LNCAP (cell line): ENCODE data around the gene BTG1.

Experiments used
- TF ChIP-seq, protein P1 (sequence below): fragments of 450-650 bp; IDR thresholded peaks from 2 replicates; pipeline ENCODE4 v1.5.1; 2017; ENCODE audit warnings: mild to moderate bottlenecking

The BTG1 gene

DNA sequence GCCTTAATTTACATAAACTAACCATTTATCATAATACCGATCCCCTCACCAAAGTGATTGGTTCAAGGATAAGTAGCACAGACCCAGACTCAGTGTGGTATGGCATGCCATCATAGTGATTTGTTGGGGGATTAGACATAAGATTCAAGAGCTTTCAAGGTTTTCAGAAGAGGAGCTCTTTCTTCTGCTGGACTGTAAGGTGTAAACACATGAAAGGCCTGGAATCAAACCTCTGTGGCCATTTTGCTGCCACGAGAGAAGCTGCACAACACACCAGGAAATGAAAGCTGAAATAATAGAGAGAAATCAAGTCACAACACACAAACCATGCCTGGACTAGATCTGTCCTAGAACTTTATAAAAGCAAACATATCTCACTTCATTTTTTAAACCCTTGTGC lies 30.8 kb downstream of the BTG1 start:
- TF ChIP-seq, protein P1, sequence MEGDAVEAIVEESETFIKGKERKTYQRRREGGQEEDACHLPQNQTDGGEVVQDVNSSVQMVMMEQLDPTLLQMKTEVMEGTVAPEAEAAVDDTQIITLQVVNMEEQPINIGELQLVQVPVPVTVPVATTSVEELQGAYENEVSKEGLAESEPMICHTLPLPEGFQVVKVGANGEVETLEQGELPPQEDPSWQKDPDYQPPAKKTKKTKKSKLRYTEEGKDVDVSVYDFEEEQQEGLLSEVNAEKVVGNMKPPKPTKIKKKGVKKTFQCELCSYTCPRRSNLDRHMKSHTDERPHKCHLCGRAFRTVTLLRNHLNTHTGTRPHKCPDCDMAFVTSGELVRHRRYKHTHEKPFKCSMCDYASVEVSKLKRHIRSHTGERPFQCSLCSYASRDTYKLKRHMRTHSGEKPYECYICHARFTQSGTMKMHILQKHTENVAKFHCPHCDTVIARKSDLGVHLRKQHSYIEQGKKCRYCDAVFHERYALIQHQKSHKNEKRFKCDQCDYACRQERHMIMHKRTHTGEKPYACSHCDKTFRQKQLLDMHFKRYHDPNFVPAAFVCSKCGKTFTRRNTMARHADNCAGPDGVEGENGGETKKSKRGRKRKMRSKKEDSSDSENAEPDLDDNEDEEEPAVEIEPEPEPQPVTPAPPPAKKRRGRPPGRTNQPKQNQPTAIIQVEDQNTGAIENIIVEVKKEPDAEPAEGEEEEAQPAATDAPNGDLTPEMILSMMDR = no peak

DNA sequence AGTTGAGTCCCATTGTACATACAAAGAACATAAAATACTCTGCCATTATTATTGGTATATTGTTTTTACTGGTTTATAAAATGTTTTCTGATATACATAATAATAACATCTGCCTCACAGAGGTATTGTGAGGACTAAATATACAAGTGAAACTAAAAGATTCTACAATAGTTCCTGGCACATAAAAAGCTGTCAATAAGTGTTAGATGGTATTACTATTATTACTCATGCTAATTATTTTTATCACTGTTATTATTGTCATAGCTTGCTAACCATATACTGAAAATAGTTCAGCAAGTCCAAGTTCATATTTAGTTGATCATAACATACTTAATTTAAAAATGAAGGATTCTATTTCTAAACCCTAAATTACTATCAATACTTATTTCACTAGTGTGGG lies 34.4 kb downstream of the BTG1 start:
- TF ChIP-seq, protein P1 = no peak

DNA sequence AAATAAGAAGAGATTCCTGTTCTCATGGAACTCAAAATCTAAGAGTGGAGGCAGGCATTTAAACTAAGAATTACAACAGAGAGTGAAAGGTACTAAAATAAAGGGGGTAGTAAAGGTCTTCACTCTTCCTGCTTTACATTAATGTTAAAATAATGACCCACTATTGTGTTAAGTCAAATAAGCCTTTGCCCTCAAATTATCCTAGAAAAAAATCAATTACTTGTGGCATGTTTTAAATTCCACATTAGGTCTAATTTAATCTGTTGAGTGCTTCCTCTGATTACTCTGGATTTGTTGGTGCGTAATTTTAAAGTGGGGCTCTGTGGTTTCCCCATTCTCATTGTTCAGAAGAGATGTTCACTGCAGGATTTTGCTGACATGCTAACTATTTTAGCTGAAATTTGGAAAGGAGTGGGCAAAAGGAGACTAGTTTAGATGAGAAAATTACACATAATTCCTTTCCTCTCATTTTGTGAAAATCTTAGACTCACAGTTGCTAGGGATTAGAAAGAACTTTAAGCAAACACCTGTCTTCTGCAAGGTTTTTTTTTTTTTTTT lies 35.5 kb downstream of the BTG1 start:
- TF ChIP-seq, protein P1 = no peak

DNA sequence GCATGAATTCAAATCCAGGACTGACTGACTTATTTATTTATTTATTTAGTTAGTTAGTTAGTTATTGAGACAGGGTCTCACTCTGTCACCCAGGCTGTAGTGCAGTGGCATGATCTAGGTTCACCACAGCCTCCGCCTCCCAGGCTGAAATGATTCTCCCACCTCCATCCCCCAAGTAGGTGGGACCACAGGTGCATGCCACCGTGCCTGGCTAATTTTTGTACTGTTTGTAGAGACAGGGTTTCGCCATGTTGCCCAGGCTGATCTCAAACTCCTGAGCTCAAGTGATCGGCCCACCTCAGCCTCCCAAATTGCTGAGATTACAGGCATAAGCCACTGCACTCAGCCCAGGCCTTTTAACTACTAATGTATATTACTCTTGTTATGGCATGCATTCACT lies 36.0 kb downstream of the BTG1 start:
- TF ChIP-seq, protein P1 = no peak

DNA sequence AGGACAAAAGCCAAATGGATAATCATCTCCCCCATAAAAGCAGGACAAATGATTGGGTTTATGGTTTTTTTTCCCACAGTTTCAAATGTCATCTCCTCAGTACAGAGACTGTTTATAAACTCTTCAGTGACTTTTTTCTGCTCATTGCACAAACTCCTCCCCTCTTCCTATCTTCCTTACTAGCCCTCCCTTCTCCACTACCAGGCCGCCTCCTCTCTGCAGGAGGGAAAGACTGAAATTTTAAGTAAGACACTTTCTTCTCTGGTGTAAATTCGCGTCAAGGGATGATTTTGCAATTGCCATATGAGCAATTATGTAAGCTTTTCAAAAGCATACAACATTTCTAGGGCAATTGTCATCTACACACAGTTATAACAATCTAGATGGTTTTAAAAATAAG lies 37.0 kb downstream of the BTG1 start:
- TF ChIP-seq, protein P1 = no peak

DNA sequence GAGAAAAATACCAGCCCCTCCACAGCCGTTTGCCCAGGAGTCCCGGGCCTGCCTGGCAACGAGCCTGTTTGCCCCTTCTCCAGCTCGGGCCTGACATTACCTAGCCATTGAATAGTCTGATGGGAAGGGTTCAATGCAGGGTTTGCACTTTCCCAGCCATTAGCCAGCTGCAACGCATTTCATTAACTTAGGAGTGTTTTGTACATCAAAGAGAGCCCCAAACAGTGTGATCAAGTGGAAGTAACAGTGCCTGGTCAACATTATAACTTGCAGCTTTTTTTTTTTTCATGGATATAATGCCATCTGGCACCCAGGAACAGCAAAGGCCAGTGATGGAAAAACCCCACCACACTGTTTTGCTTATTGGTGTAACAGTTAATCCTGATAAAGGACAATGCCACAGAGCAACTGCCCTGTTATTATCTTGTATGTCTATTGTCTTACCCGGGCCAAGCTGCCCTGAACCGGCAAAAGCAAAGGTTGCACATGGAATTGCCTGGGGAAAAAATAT lies 38.0 kb downstream of the BTG1 start:
- TF ChIP-seq, protein P1 = no peak

DNA sequence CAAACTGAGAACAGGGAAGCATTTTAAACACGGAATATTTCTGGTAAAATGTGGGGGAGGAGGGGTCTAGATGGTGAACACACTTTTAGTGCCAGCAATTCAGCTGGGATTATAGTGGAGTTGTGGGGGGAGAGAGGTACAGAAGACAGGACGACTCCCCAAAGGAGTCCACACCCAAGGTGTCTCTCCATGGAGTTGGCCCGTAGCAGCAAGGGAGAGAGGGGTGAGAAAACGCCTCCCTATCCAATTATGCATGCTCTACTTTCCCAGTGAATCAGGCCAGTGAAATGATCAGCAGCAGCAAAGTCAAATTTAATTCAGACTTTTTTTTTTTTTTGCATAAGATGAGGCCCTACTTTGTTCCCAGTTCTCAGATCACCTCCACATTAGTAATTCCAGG lies 38.6 kb downstream of the BTG1 start:
- TF ChIP-seq, protein P1 = no peak

DNA sequence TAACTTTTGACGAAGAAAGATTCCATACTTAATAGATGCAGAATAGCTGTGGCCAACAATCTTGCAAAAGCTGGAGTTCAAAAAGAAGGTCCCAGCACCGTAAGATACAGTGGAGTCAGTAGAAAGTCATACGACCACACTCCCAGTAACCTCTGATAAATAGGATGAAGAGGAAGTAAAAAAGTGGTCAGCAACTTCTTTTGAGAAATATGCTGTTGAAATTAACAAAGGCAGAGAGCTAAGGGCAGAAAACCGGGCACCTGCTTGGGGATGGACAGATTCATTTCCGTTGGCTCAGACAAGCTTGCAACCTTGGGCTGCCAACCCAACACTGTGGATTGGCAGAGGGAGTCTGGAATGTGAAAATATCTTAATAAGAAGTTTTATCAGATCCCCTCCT lies 40.0 kb downstream of the BTG1 start:
- TF ChIP-seq, protein P1 = no peak
